Spleen (tissue), 11 donors: ENCODE data around the gene MYL4. TPM values are rescaled to one million over a fixed set of nuclear protein-coding genes. Genes with fewer than 3 reads are reported as not detected.
A peak's percentile ranks its signal among the peaks of the same experiment; 100 is the strongest.

Experiments used
- DNase-seq: peaks from one replicate; pipeline ENCODE4 v3.0.0-alpha.2; 2020
- H3K27ac ChIP-seq, 8 donors: fragments of 200-600 bp; sonication (generic) in 7 of 8; 1 replicate in 4 of 8; 2 replicates in 4 of 8; pipeline versions ENCODE4 v1.5.0 to v1.8.0; 2016 to 2021; ENCODE audit warnings: inconsistent platforms in 4 of 8, mild to moderate bottlenecking in 4 of 8, moderate library complexity in 1 of 8
- H3K27me3 ChIP-seq, 7 donors: fragments of 200-600 bp; sonication (generic) in 6 of 7; replicated peaks in 1 of 7; 1 replicate in 4 of 7; 2 replicates in 3 of 7; pipeline versions ENCODE4 v1.5.0 to v1.8.0; 2016 to 2021; ENCODE audit warnings: inconsistent platforms in 3 of 7, mild to moderate bottlenecking in 1 of 7
- H3K36me3 ChIP-seq, 6 donors: fragments of 200-600 bp; sonication (generic) in 5 of 6; 1 replicate in 4 of 6; 2 replicates in 2 of 6; pipeline versions ENCODE4 v1.5.0 to v1.8.0; 2016 to 2021; ENCODE audit warnings: inconsistent platforms in 2 of 6
- H3K4me1 ChIP-seq, 6 donors: fragments of 200-600 bp; sonication (generic) in 5 of 6; 1 replicate in 3 of 6; 2 replicates in 3 of 6; pipeline versions ENCODE4 v1.5.0 to v1.8.0; 2016 to 2021; ENCODE audit warnings: inconsistent platforms in 3 of 6
- H3K4me3 ChIP-seq, 8 donors: fragments of 200-600 bp; sonication (generic) in 7 of 8; 1 replicate in 4 of 8; 2 replicates in 4 of 8; pipeline versions ENCODE4 v1.5.0 to v1.8.0; 2016 to 2021; ENCODE audit warnings: inconsistent platforms in 4 of 8, mild to moderate bottlenecking in 4 of 8, moderate library complexity in 2 of 8
- H3K9me3 ChIP-seq, 8 donors: fragments of 200-600 bp; sonication (generic) in 7 of 8; 1 replicate in 4 of 8; 2 replicates in 4 of 8; pipeline versions ENCODE4 v1.5.0 to v1.8.0; 2016 to 2021; ENCODE audit warnings: inconsistent platforms in 4 of 8
- POLR2A ChIP-seq, 3 donors: fragments of 450-650 bp; IDR thresholded peaks; one replicate each; pipeline ENCODE4 v1.5.1; 2017; ENCODE audit warnings: antibody characterized with exemption in 3 of 3, mild to moderate bottlenecking in 1 of 3
- POLR2AphosphoS5 ChIP-seq, 3 donors: sonication (generic); formaldehyde crosslinking; IDR thresholded peaks; one replicate each; pipeline ENCODE4 v1.5.1; 2017; ENCODE audit warnings: antibody characterized with exemption in 3 of 3
- WGBS, 5 donors: extraction: QIAGEN DNeasy Blood & Tissue Kit in 3 of 5; methylation state at CpG; one replicate each; pipeline versions ENCODE4 v1.1.5 to v1.1.7; 2013 to 2018; 5-methylcytosine and 5-hydroxymethylcytosine counted together
- intact Hi-C: fragments of 100-400 bp; cut with DNase I; formaldehyde crosslinking; loops from one replicate; pipeline ENCODE4 v1.15.0; 2023; ENCODE audit warnings: low total_unique reads
- polyA plus RNA-seq, 3 donors: library from polyadenylated mRNA; stranded (reverse); fragments of 200-250 nt; gene quantifications; one replicate each; pipeline ENCODE4 v1.2.1, GENCODE V29; 2013
- total RNA-seq, 7 donors: library from RNA; depleted of rRNA in 3 of 7; stranded (reverse); fragments of >200 nt in 3 of 7; fragmentation: NEBNext Ultra II Directional in 4 of 7; extraction: Animal tissue kit (Norgen Biotek cat#: 25700) in 4 of 7; gene quantifications; one replicate each; pipeline versions ENCODE4 v1.1.0 to v1.2.1, GENCODE V29; 2016 to 2021
- TF ChIP-seq, protein P1 (sequence below), 11 experiments: fragments of 200-600 bp in 7 of 11; fragments of 450-650 bp in 4 of 11; sonication (generic) in 4 of 11; IDR thresholded peaks in 8 of 11; conservative IDR thresholded peaks in 3 of 11; 1 replicate in 7 of 11; 2 replicates in 4 of 11; pipeline versions ENCODE4 v1.4.0 to v1.8.0; 2016 to 2021; ENCODE audit warnings: antibody characterized with exemption in 11 of 11, inconsistent platforms in 4 of 11, mild to moderate bottlenecking in 1 of 11
- donor health status: healthy with polysubstance abuse.
- donor health status: DM: no; HTN: no; CAD: no; lungs with moderate emphysema.
- donor health status: DM: no; HTN: no; CAD: no.
- donor health status: Bipolar disorder and iron deficiency.
- donor health status: healthy.
- donor health status: DM: no; HTN: no; CAD: no.
- donor health status: DM: yes; HTN: yes; CAD: no.

MYL4 gene
- total and polyA plus RNA-seq, 10 donors, result 0.39 to 8.3 (median 2.6) TPM

DNA sequence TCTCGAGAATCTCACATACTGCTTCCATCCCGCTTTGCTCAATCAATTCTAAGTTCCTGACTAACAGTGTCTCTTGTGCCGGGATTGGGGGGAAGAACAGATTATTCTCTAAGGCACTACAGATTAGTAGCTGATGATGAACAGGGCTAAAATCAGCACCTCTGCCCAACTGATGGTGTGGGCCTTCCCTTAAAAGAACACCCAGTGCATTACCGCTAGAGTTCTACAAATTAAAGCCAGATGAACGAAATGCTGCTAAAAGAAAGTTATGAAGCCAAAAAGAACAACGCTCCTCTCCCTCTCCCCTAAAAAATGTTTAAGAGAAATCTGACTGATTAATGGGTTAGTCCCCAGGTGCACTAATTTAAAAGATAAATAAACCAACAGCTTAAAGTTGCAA lies 24.5 kb upstream of the MYL4 start:
- 77 to 93% (median 88%) methylated on average over 6 of the region's 6 CpGs for WGBS, 5 donors
- no peak for TF ChIP-seq POLR2AphosphoS5 (IDR thresholded peaks at IDR 0.05)
- TF ChIP-seq POLR2A (IDR thresholded peaks at IDR 0.05), result no peak
- TF ChIP-seq, protein P1, sequence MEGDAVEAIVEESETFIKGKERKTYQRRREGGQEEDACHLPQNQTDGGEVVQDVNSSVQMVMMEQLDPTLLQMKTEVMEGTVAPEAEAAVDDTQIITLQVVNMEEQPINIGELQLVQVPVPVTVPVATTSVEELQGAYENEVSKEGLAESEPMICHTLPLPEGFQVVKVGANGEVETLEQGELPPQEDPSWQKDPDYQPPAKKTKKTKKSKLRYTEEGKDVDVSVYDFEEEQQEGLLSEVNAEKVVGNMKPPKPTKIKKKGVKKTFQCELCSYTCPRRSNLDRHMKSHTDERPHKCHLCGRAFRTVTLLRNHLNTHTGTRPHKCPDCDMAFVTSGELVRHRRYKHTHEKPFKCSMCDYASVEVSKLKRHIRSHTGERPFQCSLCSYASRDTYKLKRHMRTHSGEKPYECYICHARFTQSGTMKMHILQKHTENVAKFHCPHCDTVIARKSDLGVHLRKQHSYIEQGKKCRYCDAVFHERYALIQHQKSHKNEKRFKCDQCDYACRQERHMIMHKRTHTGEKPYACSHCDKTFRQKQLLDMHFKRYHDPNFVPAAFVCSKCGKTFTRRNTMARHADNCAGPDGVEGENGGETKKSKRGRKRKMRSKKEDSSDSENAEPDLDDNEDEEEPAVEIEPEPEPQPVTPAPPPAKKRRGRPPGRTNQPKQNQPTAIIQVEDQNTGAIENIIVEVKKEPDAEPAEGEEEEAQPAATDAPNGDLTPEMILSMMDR (IDR thresholded peaks at IDR 0.05 in 8 of 11, conservative IDR thresholded peaks at IDR 0.05 in 3 of 11), result no peak
- DNase-seq, result no peak
- Histone ChIP-seq H3K4me1 (peaks cover 28 to 86% (median 68%) of the 10 kb centered on the region in 6 donors), H3K27ac (no peak overlapping the region), H3K36me3 (peaks cover 0 to 21% (median 9%) of the 10 kb centered on the region in 6 donors), H3K27me3 (no peaks in the 10 kb centered on the region), H3K4me3 (no peak overlapping the region), H3K9me3 (no peaks in the 10 kb centered on the region)
- intact Hi-C loops, result no loop called here

DNA sequence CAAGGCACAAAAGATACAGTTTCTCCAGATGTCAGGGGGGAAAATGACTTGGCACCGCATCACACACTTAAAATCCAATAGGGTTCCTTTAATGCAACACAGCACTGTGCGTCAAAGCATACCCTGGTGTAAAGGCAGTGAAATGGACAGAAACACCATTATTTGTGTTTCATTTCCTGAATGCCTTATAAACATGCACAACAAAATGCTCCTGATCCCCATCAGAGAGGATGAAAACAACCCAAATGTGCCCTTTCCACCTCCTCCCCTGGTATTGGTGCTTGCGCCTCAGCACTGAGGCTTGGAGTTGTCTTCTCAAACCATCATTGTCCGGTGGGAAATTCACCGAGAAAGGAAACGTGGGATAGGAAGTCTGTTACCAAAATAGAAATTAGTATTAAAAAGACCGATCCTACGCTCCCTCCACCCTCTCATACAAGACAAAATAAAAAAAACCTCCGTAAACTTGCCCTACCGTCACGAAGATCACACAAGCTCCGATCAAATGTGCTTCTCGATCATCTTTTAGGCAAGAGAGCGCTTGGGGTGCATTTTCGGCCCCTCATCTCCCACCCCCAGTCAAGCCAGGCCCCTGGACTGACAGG lies 20.8 kb upstream of the MYL4 start:
- no peak for DNase-seq
- TF ChIP-seq POLR2A (IDR thresholded peaks at IDR 0.05) (no peak), POLR2AphosphoS5 (IDR thresholded peaks at IDR 0.05) (no peak)
- TF ChIP-seq, protein P1 (IDR thresholded peaks at IDR 0.05 in 8 of 11, conservative IDR thresholded peaks at IDR 0.05 in 3 of 11), result no peak
- no peaks in the 10 kb centered on the region for H3K9me3 ChIP-seq
- H3K36me3 ChIP-seq, result no peaks in the 10 kb centered on the region
- peaks cover 28 to 75% (median 57%) of the 10 kb centered on the region in 6 donors for H3K4me1 ChIP-seq
- H3K27me3 ChIP-seq, result no peaks in the 10 kb centered on the region
- H3K4me3 ChIP-seq, result peak overlapping the region; percentile 53 to 90 (median 76)
- 1 to 3% (median 2%) methylated on average over 15 of the region's 15 CpGs for WGBS, 5 donors
- intact Hi-C loops, result no loop called here
- peak overlapping the region; percentile 81 to 98 (median 95) for H3K27ac ChIP-seq

DNA sequence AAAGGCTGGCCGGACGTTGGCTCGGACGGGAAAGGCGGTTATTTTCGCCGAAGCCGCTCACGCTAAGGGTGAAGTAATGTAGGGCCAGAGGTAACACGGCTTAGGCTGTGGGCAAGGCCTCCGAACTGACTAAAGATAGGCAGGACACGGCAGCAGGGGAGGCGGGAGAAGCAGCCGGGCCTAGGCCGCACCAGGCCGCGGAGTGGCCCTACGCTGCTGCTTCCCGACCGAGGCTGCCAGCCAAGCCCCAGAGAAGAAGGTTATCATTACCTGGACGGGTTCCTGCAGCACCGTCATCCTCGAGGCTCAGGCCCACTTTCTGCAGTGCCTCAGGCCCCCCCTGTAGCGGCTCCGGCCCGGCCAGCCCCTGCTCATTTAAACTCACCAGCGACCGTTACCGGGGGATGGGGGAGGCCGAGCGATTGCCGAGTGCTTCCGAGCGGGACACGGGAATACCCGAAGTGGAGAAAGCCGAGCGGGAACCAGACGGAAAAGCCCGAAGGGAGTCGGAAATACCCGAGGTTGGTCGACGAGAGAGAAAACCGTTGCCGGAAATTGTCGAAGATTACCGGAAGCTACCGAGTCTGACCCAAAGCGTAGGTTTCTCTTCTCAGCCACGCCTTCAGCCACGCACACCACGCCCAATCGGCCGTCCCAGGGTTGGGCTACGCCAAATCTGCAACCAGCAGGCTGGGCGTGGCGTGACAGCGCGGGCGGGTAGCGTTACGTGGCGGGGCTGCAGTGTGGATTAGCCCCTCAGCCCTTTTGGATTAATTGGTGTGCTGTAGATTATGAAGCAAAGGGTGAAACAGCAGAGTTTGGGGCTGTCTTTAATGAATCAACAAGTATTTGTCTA lies 20.0 kb upstream of the MYL4 start, which contains the start of gene CDC27:
Gene CDC27, minus strand, starts transcription at position 420 of the 856 bp plus-strand sequence. Its CDS starts 123 bp downstream, at position 297.
- 0 to 1% (median 0%) methylated on average over 38 to 64 of the region's 64 CpGs for whole genome bisulfite sequencing, 5 donors
- peak; percentile 100 for DNase-seq
- H3K4me1 ChIP-seq, result peaks cover 22 to 68% (median 50%) of the 10 kb centered on the region in 6 donors
- peak within 1 kb of the TSS; percentile 81 to 98 (median 95) for H3K27ac ChIP-seq
- no peak for TF ChIP-seq POLR2A (IDR thresholded peaks at IDR 0.05)
- TF ChIP-seq, protein P1 (IDR thresholded peaks at IDR 0.05 in 8 of 11, conservative IDR thresholded peaks at IDR 0.05 in 3 of 11), result peak in 4 of 11 experiments; percentile 22 to 40 (median 32)
- peak; percentile 78 to 89 (median 85) for TF ChIP-seq POLR2AphosphoS5 (IDR thresholded peaks at IDR 0.05)
- H3K27me3 ChIP-seq, result no peaks in the 10 kb centered on the region
- no peaks in the 10 kb centered on the region for H3K36me3 ChIP-seq
- intact Hi-C loops, result no loop called here
- peak within 1 kb of the TSS; percentile 53 to 90 (median 76) for H3K4me3 ChIP-seq
- H3K9me3 ChIP-seq, result no peaks in the 10 kb centered on the region
